Activated CD4-positive, alpha-beta T cell treated with anti-CD3 and anti-CD28 coated beads for 24 hours (primary cell): ENCODE measurements around the gene FOXN1.
"Not testable (repeated sequence)": the region's sequence is repeated elsewhere in the genome, so short reads cannot be mapped to it uniquely, and the experiment has no call there.

ENCODE experiments used
- DNase-seq, 2 donors: peaks; one replicate each; pipeline ENCODE4 v3.0.0-alpha.2; 2020; ENCODE audit warnings: low read depth in 2 of 2

FOXN1 gene

GRCh38 chr17:28499684-28500357 is 6.3 kb upstream of the FOXN1 start:
- no peak for DNase-seq

- DNase-seq = no peak
Measured at GRCh38 chr17:28500712-28501379, 5.3 kb upstream of the FOXN1 start.

GRCh38 chr17:28501421-28502284 is 4.5 kb upstream of the FOXN1 start:
- no peak for DNase-seq

GRCh38 chr17:28503420-28503819 is 2.7 kb upstream of the FOXN1 start:
- no peak for DNase-seq

- no peak for DNase-seq
Measured at GRCh38 chr17:28506763-28507487, 777 bp downstream of the FOXN1 start.

- no peak for DNase-seq
Measured at GRCh38 chr17:28507567-28508203, 1.5 kb downstream of the FOXN1 start.

GRCh38 chr17:28508211-28508724 is 2.1 kb downstream of the FOXN1 start:
- no peak for DNase-seq

GRCh38 chr17:28509789-28510188 is 3.6 kb downstream of the FOXN1 start:
- DNase-seq = no peak

GRCh38 chr17:28511858-28512461 is 5.8 kb downstream of the FOXN1 start:
- no peak for DNase-seq

GRCh38 chr17:28513476-28513875 is 7.3 kb downstream of the FOXN1 start:
- no peak for DNase-seq

- no peak for DNase-seq
Measured at GRCh38 chr17:28514561-28515002, 8.4 kb downstream of the FOXN1 start.

- no peak for DNase-seq
Measured at GRCh38 chr17:28515518-28515917, 9.4 kb downstream of the FOXN1 start.

GRCh38 chr17:28518132-28518531 is 12.0 kb downstream of the FOXN1 start:
- no peak for DNase-seq

GRCh38 chr17:28518578-28518977 is 12.4 kb downstream of the FOXN1 start:
- DNase-seq = no peak

GRCh38 chr17:28519236-28519635 is 13.1 kb downstream of the FOXN1 start:
- DNase-seq = no peak

GRCh38 chr17:28520687-28521086 is 14.5 kb downstream of the FOXN1 start:
- DNase-seq = no peak

GRCh38 chr17:28521311-28522085 is 15.3 kb downstream of the FOXN1 start:
- no peak for DNase-seq

- not testable (repeated sequence) for DNase-seq
Measured at GRCh38 chr17:28522281-28522680, 16.1 kb downstream of the FOXN1 start.

- no peak for DNase-seq
Measured at GRCh38 chr17:28523186-28523585, 17.0 kb downstream of the FOXN1 start.

- no peak for DNase-seq
Measured at GRCh38 chr17:28523876-28524275, 17.7 kb downstream of the FOXN1 start.
